HepG2 (cell line): ENCODE data around the gene MXRA8. TPM values are rescaled to one million over a fixed set of nuclear protein-coding genes. Genes with fewer than 3 reads are reported as not detected.

ENCODE experiments used
- ATAC-seq: fragments of 200-7000 bp; cut with Tn5 transposase; 3 replicates; pipeline ENCODE4 v1.9.1; 2020; ENCODE audit warnings: mild to moderate bottlenecking, moderate library complexity
- BruUV-seq: library from RNA; stranded (reverse); fragments of 400-500 nt; replicated peaks from 2 replicates; lab custom pipeline; 2021; lab: Mats Ljungman, UMichigan
- CTCF ChIA-PET: fragments of 300-600 bp; formaldehyde crosslinking; extraction: SDS; loops from one replicate; lab custom pipeline; 2021; ENCODE audit warnings: low total read pairs, inconsistent platforms, low intra/inter-chr PET ratio; lab: Yijun Ruan, JAX
- POLR2A ChIA-PET: fragments of 350-600 bp; sonication (Branson Sonifier 250); formaldehyde crosslinking; loops from one replicate; lab custom pipeline; 2020; ENCODE audit warnings: antibody characterized with exemption, inconsistent platforms; lab: Yijun Ruan, JAX
- DNase-seq: peaks from one replicate; pipeline ENCODE4 v3.0.0-alpha.2; 2015; ENCODE audit warnings: low spot score
- FAIRE-seq: peaks from 3 replicates; lab custom pipeline; 2011; peaks lifted over from hg19 to GRCh38; lab: Jason Lieb, UNC
- H2AFZ ChIP-seq: one replicate; pipeline ENCODE4 v1.6.1; 2011; ENCODE audit warnings: low read length, inconsistent platforms
- H3K27ac ChIP-seq: fragments of 300-600 bp; 3 replicates; pipeline ENCODE4 v1.8.0; 2011; ENCODE audit warnings: mixed run types, mild to moderate bottlenecking, mixed read lengths, low read length, inconsistent platforms; ENCODE audit not compliant: insufficient read depth; ENCODE audit errors: extremely low read length
- H3K27me3 ChIP-seq, 2 experiments: fragments of 200-600 bp in 1 of 2; 2 replicates in 1 of 2; 3 replicates in 1 of 2; pipeline versions ENCODE4 v1.6.0 to v1.8.0; 2011; ENCODE audit warnings: low read length in 2 of 2, mild to moderate bottlenecking in 2 of 2, moderate library complexity in 2 of 2, inconsistent platforms in 1 of 2; ENCODE audit not compliant: insufficient read depth in 2 of 2, control insufficient read depth in 1 of 2
- H3K36me3 ChIP-seq, 2 experiments: fragments of 200-600 bp in 1 of 2; replicated peaks in 1 of 2; 2 replicates in 1 of 2; 3 replicates in 1 of 2; pipeline versions ENCODE4 v1.5.1 to v1.8.0; 2011; ENCODE audit warnings: low read length in 2 of 2, inconsistent platforms in 1 of 2; ENCODE audit not compliant: insufficient read depth in 2 of 2, control insufficient read depth in 1 of 2
- H3K4me1 ChIP-seq: 2 replicates; pipeline ENCODE4 v1.5.1; 2012; ENCODE audit warnings: low read length, inconsistent platforms; ENCODE audit not compliant: insufficient read depth
- H3K4me2 ChIP-seq: 2 replicates; pipeline ENCODE4 v1.6.0; 2011; ENCODE audit warnings: low read depth, low read length, inconsistent platforms
- H3K4me3 ChIP-seq, 3 experiments: fragments of 200-600 bp in 1 of 3; sonication (generic), shearing (Covaris generic) in 1 of 3; replicated peaks in 1 of 3; 2 replicates each; pipeline ENCODE4 v1.5.1; 2011 to 2016; ENCODE audit warnings: low read length in 3 of 3, inconsistent platforms in 2 of 3, low read depth in 2 of 3, mild to moderate bottlenecking in 2 of 3, control low read depth in 1 of 3, mixed read lengths in 1 of 3; ENCODE audit not compliant: insufficient read depth in 1 of 3
- H3K79me2 ChIP-seq: one replicate; pipeline ENCODE4 v1.6.1; 2011; ENCODE audit warnings: low read length, inconsistent platforms; ENCODE audit not compliant: insufficient read depth
- H3K9ac ChIP-seq: 2 replicates; pipeline ENCODE4 v1.6.0; 2011; ENCODE audit warnings: mild to moderate bottlenecking, low read depth, low read length, inconsistent platforms; ENCODE audit not compliant: insufficient read depth
- H3K9me3 ChIP-seq: 2 replicates; pipeline ENCODE4 v1.5.1; 2012; ENCODE audit warnings: mild to moderate bottlenecking, low read length
- H4K20me1 ChIP-seq: 2 replicates; pipeline ENCODE4 v1.6.0; 2011; ENCODE audit warnings: inconsistent platforms, mild to moderate bottlenecking, low read length, moderate library complexity; ENCODE audit not compliant: insufficient read depth
- AGO2 ChIP-seq: fragments of 200-400 bp; formaldehyde crosslinking; optimal IDR thresholded peaks from 2 replicates; pipeline ENCODE3; 2017; ENCODE audit warnings: mild to moderate bottlenecking, low read depth, low read length, moderate library complexity
- CENPT ChIP-seq: sonication (generic); formaldehyde crosslinking; IDR thresholded peaks from 2 replicates; pipeline ENCODE4 v1.8.0; 2022; ENCODE audit warnings: low read depth, mild to moderate bottlenecking, moderate library complexity, missing genetic modification reagents
- GATAD1 ChIP-seq: IDR thresholded peaks from 2 replicates; pipeline ENCODE4 v1.6.1; 2016; ENCODE audit warnings: missing genetic modification reagents, missing compliant biosample characterization
- KLF12 ChIP-seq: sonication (generic); formaldehyde crosslinking; IDR thresholded peaks from 2 replicates; pipeline ENCODE4 v1.4.0; 2020; ENCODE audit warnings: missing genetic modification reagents, borderline replicate concordance
- LCORL ChIP-seq, 2 experiments: fragments of 450-650 bp in 1 of 2; sonication (generic) in 1 of 2; formaldehyde crosslinking in 1 of 2; IDR thresholded peaks; 2 replicates each; pipeline versions ENCODE4 v1.5.0 to v1.6.1; 2017 to 2020; ENCODE audit warnings: antibody characterized with exemption in 1 of 2, missing genetic modification reagents in 1 of 2
- MTA3 ChIP-seq: sonication (generic); formaldehyde crosslinking; IDR thresholded peaks from 2 replicates; pipeline ENCODE4 v1.4.0; 2020; ENCODE audit warnings: missing genetic modification reagents
- PAX8 ChIP-seq: sonication (generic); formaldehyde crosslinking; IDR thresholded peaks from 2 replicates; pipeline ENCODE4 v1.8.0; 2022; ENCODE audit warnings: mild to moderate bottlenecking, missing genetic modification reagents, borderline replicate concordance
- TBP ChIP-seq: sonication (generic); formaldehyde crosslinking; IDR thresholded peaks from 2 replicates; pipeline ENCODE4 v1.5.0; 2020; ENCODE audit warnings: missing genetic modification reagents
- XRCC5 ChIP-seq: fragments of 200-400 bp; formaldehyde crosslinking; optimal IDR thresholded peaks from 2 replicates; pipeline ENCODE3; 2017; ENCODE audit warnings: mild to moderate bottlenecking, low read length
- ZNF781 ChIP-seq: sonication (generic); formaldehyde crosslinking; IDR thresholded peaks from 2 replicates; pipeline ENCODE4 v1.5.1; 2020; ENCODE audit warnings: borderline replicate concordance, mild to moderate bottlenecking, missing genetic modification reagents; ENCODE audit errors: not compliant biosample characterization
- ZSCAN25 ChIP-seq: sonication (generic); formaldehyde crosslinking; IDR thresholded peaks from 2 replicates; pipeline ENCODE4 v1.8.0; 2022; ENCODE audit warnings: mild to moderate bottlenecking, missing genetic modification reagents
- WGBS: methylation state at CpG from one replicate; pipeline ENCODE4 v1.1.6; 2017; ENCODE audit warnings: low lambda C conversion rate; 5-methylcytosine and 5-hydroxymethylcytosine counted together
- in situ Hi-C: cut with HindIII; loops from 2 replicates; pipeline ENCODE4 v1.10.0; 2017; ENCODE audit warnings: low pct_unique_long_range_greater_than_20kb; ENCODE audit not compliant: extremely low pct_ligation_motif_present
- intact Hi-C: fragments of 100-400 bp; cut with micrococcal nuclease; formaldehyde crosslinking; loops from one replicate; pipeline ENCODE4 v1.10.0; 2022; ENCODE audit not compliant: unreplicated experiment
- polyA plus RNA-seq, 8 experiments: library from polyadenylated mRNA; depleted of rRNA in 3 of 8; stranded (reverse) in 7 of 8; unstranded in 1 of 8; fragments of >200 nt; fragmentation: Illumina TruSeq in 4 of 8; extraction: Trizol in 4 of 8; gene quantifications; 2 replicates each; pipeline versions ENCODE4 v1.2.1 to v1.2.3, GENCODE V29; 2011 to 2016; ENCODE audit warnings: low read depth in 4 of 8, missing spikeins in 1 of 8, mixed read lengths in 1 of 8; ENCODE audit not compliant: insufficient read depth in 1 of 8
- total RNA-seq, 5 experiments: library from RNA; depleted of rRNA; stranded (reverse); fragments of >200 nt; fragmentation: Illumina TruSeq; extraction: Trizol; gene quantifications; 2 replicates each; pipeline ENCODE4 v1.2.3, GENCODE V29; 2016; ENCODE audit warnings: low read depth in 1 of 5
- TF ChIP-seq, protein P1 (sequence below): sonication (generic); formaldehyde crosslinking; conservative IDR thresholded peaks from 2 replicates; pipeline ENCODE4 v1.8.0; 2022; ENCODE audit warnings: mild to moderate bottlenecking, moderate library complexity, missing genetic modification reagents
- TF ChIP-seq, protein P2 (sequence below): sonication (generic); formaldehyde crosslinking; IDR thresholded peaks from 2 replicates; pipeline ENCODE4 v1.4.0; 2020; ENCODE audit warnings: missing genetic modification reagents, mild to moderate bottlenecking, borderline replicate concordance
- TF ChIP-seq, protein P3 (sequence below): sonication (generic); formaldehyde crosslinking; IDR thresholded peaks from 2 replicates; pipeline ENCODE4 v1.9.0; 2021; ENCODE audit warnings: missing genetic modification reagents, borderline replicate concordance

MXRA8 gene
- total and polyA plus RNA-seq, 2 of the 13 experiments (the other 11 are each of a cell fraction or from before 2014, with no cell fraction given): 19.8 to 44.8 TPM

DNA sequence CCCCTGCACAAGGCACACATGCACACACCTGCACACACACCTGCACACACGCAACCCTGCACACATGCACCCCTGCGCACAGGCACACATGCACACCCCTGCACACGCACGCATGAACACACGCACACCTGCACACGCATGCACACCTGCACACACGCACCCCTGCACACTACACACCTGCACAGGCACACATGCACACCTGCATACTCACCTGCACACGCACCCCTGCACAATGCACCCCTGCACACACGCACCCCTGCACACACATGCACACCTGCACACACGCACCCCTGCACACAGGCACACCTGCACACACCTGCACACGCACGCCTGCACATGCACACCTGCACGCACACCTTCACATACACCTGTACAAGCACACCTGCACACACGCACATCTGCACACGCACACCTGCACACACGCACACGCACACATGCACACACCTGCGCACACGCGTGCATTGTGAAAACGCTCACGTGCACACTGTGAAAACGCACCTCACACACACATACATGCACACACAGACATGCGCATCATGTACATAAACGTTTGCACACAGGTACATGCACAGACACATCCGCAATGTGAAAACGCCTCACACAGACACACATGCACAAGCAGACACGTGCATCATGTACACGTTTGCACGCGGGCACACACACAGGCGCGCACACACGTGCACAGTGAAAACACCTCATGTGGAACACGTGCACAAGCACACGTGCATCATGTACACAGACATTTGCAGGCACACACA is 17.4 kb downstream of the MXRA8 start:
- WGBS: 94% methylated on average over 36 of the region's 36 CpGs
- ChIA-PET POLR2A (no interaction called here), CTCF (no interaction called here)
- DNase-seq (no peak), ATAC-seq (no peak), FAIRE-seq (no peak)
- Histone ChIP-seq H3K4me1 (peaks cover 25% of the 10 kb centered on the region), H2AFZ (no peak overlapping the region), H3K27me3 (no peaks in the 10 kb centered on the region), H3K9me3 (no peaks in the 10 kb centered on the region), H3K4me3 (no peak overlapping the region), H3K79me2 (peaks cover 21% of the 10 kb centered on the region), H4K20me1 (peaks cover 14% of the 10 kb centered on the region; the same call in 1 of the 2 replicates), H3K4me2 (no peak overlapping the region), H3K27ac (no peak overlapping the region), H3K9ac (no peak overlapping the region), H3K36me3 (peaks cover 13 to 26% of the 10 kb centered on the region in 2 experiments)
- no TSS peak for BruUV-seq
- in situ Hi-C loops: no loop called here
- intact Hi-C loops: no loop called here
- TF ChIP-seq KLF12 (CRISPR knock-in tag) (no peak), MTA3 (CRISPR knock-in tag) (no peak), ZSCAN25 (peak; percentile 56; the same call in 1 of the 2 replicates), XRCC5 (no peak), PAX8 (no peak), AGO2 (peak; percentile 87), ZNF781 (no peak), LCORL (IDR thresholded peaks at IDR 0.05) (no peak), LCORL (CRISPR knock-in tag; IDR thresholded peaks at IDR 0.05) (no peak), GATAD1 (no peak), TBP (no peak), CENPT (0 out of 2 replicates have a peak, but pooled peaks have one; percentile 26)
- TF ChIP-seq, protein P1, sequence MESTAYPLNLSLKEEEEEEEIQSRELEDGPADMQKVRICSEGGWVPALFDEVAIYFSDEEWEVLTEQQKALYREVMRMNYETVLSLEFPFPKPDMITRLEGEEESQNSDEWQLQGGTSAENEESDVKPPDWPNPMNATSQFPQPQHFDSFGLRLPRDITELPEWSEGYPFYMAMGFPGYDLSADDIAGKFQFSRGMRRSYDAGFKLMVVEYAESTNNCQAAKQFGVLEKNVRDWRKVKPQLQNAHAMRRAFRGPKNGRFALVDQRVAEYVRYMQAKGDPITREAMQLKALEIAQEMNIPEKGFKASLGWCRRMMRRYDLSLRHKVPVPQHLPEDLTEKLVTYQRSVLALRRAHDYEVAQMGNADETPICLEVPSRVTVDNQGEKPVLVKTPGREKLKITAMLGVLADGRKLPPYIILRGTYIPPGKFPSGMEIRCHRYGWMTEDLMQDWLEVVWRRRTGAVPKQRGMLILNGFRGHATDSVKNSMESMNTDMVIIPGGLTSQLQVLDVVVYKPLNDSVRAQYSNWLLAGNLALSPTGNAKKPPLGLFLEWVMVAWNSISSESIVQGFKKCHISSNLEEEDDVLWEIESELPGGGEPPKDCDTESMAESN: no peak
- TF ChIP-seq, protein P2, sequence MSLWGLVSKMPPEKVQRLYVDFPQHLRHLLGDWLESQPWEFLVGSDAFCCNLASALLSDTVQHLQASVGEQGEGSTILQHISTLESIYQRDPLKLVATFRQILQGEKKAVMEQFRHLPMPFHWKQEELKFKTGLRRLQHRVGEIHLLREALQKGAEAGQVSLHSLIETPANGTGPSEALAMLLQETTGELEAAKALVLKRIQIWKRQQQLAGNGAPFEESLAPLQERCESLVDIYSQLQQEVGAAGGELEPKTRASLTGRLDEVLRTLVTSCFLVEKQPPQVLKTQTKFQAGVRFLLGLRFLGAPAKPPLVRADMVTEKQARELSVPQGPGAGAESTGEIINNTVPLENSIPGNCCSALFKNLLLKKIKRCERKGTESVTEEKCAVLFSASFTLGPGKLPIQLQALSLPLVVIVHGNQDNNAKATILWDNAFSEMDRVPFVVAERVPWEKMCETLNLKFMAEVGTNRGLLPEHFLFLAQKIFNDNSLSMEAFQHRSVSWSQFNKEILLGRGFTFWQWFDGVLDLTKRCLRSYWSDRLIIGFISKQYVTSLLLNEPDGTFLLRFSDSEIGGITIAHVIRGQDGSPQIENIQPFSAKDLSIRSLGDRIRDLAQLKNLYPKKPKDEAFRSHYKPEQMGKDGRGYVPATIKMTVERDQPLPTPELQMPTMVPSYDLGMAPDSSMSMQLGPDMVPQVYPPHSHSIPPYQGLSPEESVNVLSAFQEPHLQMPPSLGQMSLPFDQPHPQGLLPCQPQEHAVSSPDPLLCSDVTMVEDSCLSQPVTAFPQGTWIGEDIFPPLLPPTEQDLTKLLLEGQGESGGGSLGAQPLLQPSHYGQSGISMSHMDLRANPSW (CRISPR knock-in tag): no peak
- TF ChIP-seq, protein P3, sequence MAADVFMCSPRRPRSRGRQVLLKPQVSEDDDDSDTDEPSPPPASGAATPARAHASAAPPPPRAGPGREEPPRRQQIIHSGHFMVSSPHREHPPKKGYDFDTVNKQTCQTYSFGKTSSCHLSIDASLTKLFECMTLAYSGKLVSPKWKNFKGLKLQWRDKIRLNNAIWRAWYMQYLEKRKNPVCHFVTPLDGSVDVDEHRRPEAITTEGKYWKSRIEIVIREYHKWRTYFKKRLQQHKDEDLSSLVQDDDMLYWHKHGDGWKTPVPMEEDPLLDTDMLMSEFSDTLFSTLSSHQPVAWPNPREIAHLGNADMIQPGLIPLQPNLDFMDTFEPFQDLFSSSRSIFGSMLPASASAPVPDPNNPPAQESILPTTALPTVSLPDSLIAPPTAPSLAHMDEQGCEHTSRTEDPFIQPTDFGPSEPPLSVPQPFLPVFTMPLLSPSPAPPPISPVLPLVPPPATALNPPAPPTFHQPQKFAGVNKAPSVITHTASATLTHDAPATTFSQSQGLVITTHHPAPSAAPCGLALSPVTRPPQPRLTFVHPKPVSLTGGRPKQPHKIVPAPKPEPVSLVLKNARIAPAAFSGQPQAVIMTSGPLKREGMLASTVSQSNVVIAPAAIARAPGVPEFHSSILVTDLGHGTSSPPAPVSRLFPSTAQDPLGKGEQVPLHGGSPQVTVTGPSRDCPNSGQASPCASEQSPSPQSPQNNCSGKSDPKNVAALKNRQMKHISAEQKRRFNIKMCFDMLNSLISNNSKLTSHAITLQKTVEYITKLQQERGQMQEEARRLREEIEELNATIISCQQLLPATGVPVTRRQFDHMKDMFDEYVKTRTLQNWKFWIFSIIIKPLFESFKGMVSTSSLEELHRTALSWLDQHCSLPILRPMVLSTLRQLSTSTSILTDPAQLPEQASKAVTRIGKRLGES (CRISPR knock-in tag): no peak
